ENCODE data around the gene SVBP.

SVBP gene

DNA sequence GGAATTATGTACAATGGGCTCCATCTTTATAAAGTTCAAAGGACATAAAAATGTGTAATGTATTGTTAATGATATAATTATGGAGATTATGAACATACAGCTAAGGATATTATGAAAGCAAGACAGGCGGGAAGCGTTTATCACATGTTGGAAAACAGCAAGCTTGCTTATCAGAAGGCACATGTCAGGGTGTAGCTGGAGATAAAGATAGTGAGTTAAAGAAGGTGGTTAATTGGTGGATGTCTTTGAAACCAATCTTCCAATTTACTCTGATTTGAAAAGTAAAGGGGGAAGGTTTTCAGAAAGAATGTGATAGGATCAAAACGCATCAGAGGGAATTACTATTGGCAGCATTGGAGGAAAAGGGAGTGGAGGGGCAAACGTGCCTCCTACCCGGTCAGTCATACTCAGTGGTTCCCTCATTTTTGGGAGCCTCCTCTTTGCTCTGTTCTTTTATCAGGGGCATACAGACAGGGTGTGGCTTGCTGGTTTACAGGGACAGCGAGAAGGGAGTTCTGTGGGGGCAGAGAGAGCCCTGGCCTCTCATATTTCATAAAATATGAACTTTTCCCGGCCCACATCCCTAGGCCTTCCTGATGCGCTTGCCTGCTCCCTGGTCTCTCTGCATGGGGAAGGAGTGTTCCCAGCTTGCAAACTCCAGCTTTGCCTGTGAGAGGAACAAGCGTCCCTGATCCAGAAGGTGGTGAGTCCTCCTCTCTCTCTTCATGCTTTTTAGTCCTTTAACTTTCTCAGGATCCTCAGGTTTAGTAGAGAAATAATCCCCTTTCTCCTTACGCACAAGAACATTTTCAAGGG, 8.0 kb upstream of the SVBP start:
- TF ChIP-seq GATA3 (IDR thresholded peaks at IDR 0.05; ENCODE audit: low read depth, low read length) (no peak), GATA2 (IDR thresholded peaks at IDR 0.05; ENCODE audit: low read depth, low read length) (no peak)

DNA sequence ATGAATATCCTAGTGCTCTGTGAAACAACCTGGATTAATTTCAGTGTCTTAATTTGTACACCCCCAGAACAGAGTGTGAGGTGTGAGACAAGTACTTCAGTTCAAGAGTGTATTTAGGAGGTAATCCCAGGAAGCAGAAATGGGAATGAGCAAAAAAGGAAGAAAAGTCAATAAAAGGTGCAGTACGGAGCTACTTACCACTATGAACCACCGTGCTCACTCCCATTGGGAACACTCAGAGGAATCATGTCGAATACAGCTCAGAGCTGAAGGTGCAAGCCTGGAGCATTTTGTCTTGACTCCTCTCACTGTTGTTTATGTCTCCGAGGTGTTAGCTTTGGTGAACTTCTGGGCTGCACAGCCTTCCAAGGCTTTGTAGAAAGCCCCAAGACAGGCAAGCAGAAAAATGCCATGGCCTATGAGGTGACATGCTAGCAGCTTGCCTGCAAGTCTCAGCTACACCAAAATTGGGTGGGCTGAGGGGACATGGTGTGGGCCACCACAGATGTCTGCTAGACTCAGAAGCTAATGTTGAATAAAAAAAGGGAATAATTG, 7.4 kb upstream of the SVBP start:
- TF ChIP-seq GATA2 (IDR thresholded peaks at IDR 0.05; ENCODE audit: low read depth, low read length) (no peak), GATA3 (IDR thresholded peaks at IDR 0.05; ENCODE audit: low read depth, low read length) (no peak)

DNA sequence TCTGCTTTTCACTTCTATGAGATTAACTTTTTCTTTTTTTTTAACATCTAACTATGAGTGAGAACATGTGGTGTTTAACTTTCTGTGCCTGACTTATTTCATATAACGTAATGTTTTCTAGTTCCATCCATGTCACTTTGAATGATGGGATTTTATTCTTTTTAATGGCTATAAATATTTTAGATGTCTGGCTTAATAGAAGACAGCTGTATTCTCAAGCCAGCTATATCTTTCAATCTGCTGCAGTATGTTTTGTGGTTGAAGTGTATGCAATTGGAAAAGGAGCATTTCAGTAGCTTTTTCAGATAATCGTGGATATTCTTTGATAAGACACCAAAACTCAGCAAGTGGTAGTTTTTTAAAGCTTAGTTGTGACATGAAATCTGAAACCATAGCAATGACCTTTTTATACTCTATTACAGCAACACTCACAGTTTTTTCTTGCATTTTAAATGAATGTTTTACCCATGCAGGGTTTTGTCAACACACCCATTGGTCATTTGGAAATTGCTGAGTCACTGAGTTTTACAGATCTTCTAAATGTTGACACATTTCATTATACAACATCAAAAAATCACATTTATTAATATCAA, 5.7 kb upstream of the SVBP start:
- TF ChIP-seq GATA3 (IDR thresholded peaks at IDR 0.05; ENCODE audit: low read depth, low read length): peak; percentile 86
- peak; percentile 52; the same call in 1 of the 2 replicates for TF ChIP-seq GATA2 (IDR thresholded peaks at IDR 0.05; ENCODE audit: low read depth, low read length)

DNA sequence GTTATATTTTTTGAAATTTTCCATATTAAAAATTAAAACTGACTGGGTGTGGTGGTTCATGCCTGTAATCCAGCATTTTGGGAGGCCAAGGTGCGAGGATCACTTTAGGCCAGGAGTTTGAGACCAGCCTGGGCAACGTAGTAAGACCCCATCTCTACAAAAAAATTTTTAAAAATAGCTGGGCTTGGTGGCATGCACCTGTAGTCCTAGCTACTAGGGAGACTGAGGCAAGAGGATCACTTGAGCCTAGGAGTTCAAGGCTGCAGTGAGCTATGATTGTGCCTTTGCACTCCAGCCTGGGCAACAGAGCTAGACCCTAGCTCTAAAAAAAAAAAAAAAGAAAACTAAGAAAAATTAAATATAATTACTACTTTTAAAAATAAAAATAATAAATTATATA, 4.5 kb upstream of the SVBP start:
- TF ChIP-seq GATA2 (IDR thresholded peaks at IDR 0.05; ENCODE audit: low read depth, low read length): no peak
- TF ChIP-seq GATA3 (IDR thresholded peaks at IDR 0.05; ENCODE audit: low read depth, low read length): no peak

DNA sequence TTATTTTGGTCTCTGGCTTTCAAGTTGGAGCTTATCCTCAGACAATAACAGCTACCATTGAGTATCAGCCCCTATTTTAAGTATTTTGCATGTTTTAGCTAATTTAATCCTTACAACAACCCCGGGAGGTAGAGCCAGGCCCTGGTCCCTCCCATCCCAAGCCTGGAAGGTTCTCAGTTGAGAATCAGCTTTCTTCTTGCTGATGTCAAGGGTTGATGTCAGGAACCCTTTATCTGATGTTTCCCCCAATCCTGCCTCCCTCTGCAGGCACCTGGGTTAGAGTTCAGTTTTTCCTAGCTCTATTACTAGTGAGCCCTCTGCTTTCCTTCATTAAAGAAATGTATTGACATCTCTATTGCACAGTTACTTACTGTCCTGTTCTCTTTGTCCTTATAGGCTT, 3.6 kb upstream of the SVBP start:
- TF ChIP-seq GATA2 (IDR thresholded peaks at IDR 0.05; ENCODE audit: low read depth, low read length) (no peak), GATA3 (IDR thresholded peaks at IDR 0.05; ENCODE audit: low read depth, low read length) (no peak)

- no peak for TF ChIP-seq GATA2 (IDR thresholded peaks at IDR 0.05; ENCODE audit: low read depth, low read length)
- TF ChIP-seq GATA3 (IDR thresholded peaks at IDR 0.05; ENCODE audit: low read depth, low read length): no peak
Measured at GRCh38 chr1:42817976-42818375, 779 bp upstream of the SVBP start.

DNA sequence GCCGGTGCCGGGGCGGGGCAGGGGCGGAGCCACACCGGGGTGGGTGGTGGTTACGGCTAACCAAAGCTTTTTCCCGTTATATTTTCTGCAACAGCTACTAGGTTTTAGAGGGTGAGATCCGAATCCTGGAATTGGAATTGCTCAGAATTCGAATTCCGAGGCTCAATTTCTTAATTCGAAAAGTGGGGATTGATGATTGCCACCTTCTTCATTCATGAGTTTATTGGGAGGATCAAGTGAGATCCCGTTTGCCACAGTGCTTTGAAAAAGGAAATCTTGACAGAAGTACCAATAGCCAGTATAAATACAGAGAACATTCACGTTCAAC, 207 bp upstream of the SVBP start:
- TF ChIP-seq GATA3 (IDR thresholded peaks at IDR 0.05; ENCODE audit: low read depth, low read length): no peak
- no peak for TF ChIP-seq GATA2 (IDR thresholded peaks at IDR 0.05; ENCODE audit: low read depth, low read length)

DNA sequence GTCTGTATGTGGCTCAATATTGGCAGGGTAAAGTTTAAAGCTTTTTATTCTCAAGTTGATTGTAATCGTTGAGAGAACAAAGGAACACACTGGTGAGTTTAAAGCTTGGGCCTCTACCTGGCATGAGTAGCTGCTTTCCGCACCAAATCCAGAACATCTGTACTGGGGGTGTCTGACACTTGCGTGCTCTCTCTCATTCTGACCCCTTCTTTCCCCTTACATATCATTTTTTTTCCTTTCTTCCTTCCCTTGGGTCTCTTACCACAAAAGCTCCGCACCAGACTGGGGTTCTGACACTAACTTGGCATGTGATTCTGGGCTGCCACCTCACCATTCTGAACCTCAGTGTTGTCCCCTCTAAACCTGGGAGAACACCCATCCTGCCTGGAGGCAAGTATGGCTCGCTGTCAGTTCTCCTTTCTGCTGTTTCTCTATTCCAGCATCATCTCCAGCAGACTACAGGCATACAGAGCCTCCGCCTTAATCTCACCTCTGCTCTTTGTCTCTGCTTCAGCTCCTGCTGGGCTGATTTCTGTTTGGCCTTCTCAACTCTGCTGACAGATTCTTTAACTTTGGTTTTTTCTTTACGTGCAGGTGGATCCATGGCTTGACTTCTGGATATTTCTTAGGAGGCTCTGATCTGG, 1.1 kb downstream of the SVBP start:
- TF ChIP-seq GATA2 (IDR thresholded peaks at IDR 0.05; ENCODE audit: low read depth, low read length) (no peak), GATA3 (IDR thresholded peaks at IDR 0.05; ENCODE audit: low read depth, low read length) (no peak)

DNA sequence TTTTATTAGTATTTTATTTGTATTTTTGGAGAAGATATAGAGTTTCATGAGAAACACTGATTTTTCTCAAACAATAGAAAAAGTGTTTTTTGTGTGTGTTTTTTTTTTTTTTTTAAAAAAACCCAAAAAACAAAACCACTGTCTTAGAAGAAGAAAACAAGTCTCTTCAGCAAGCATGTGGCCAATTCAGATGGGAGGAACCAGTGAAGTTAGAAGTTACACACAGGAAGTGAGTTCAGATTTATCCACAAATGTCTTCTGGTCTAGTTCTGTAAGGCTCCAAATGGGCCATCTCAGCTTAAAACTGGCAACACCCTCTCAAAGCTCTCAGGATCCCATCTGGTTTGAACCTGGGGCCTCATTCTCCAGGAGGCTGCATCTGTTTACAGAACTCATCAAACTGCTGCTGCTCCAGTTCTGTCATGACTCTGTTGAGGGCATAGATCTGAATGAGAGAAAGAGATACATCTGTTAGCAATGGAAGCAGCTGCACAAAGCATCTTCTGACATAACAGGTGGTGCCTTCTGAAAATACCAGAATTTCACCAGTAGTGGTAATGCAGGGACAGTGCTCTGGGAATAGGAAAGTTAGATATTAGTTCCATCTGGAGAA, 10.0 kb downstream of the SVBP start:
- TF ChIP-seq GATA2 (IDR thresholded peaks at IDR 0.05; ENCODE audit: low read depth, low read length): no peak
- no peak for TF ChIP-seq GATA3 (IDR thresholded peaks at IDR 0.05; ENCODE audit: low read depth, low read length)

- no peak for TF ChIP-seq GATA2 (IDR thresholded peaks at IDR 0.05; ENCODE audit: low read depth, low read length)
- TF ChIP-seq GATA3 (IDR thresholded peaks at IDR 0.05; ENCODE audit: low read depth, low read length): no peak
Measured at GRCh38 chr1:42806593-42806992, 10.6 kb downstream of the SVBP start.

- TF ChIP-seq GATA2 (IDR thresholded peaks at IDR 0.05; ENCODE audit: low read depth, low read length) (no peak), GATA3 (IDR thresholded peaks at IDR 0.05; ENCODE audit: low read depth, low read length) (no peak)
Measured at GRCh38 chr1:42806171-42806570, 11.0 kb downstream of the SVBP start.

- TF ChIP-seq GATA3 (IDR thresholded peaks at IDR 0.05; ENCODE audit: low read depth, low read length): no peak
- TF ChIP-seq GATA2 (IDR thresholded peaks at IDR 0.05; ENCODE audit: low read depth, low read length): no peak
Measured at GRCh38 chr1:42801832-42802473, 15.2 kb downstream of the SVBP start.

DNA sequence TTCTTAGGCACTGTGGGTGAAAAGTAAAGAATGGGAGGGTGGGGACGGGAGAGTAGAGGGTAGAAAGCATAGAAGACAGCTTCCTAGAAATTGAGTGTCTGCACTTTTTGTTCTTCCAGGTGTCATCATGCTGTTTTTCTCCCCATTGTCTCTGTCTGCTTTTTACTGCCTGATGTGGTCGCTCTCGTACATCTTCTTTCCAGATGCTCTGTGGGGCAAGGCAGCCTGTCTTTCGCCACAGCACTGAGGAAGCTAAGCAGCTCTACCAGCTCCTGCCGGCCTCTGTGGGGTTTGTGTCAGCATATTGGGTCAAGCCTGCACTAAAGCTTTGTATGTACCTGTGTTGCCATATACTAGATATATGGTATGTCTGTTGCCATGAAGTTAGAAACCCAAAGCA, 19.2 kb downstream of the SVBP start:
- TF ChIP-seq GATA2 (IDR thresholded peaks at IDR 0.05; ENCODE audit: low read depth, low read length) (no peak), GATA3 (IDR thresholded peaks at IDR 0.05; ENCODE audit: low read depth, low read length) (no peak)

- no peak for TF ChIP-seq GATA2 (IDR thresholded peaks at IDR 0.05; ENCODE audit: low read depth, low read length)
- no peak for TF ChIP-seq GATA3 (IDR thresholded peaks at IDR 0.05; ENCODE audit: low read depth, low read length)
Measured at GRCh38 chr1:42797414-42797813, 19.8 kb downstream of the SVBP start.
